ENCODE results near the gene ZDHHC4.

GRCh38 chr7:6588566-6588965, 11.3 kb downstream of the ZDHHC4 start:
- TF ChIP-seq ZNF132 (tag by site-specific recombination; IDR thresholded peaks at IDR 0.05; ENCODE audit: borderline replicate concordance) (no peak), ZNF416 (tag by site-specific recombination; IDR thresholded peaks at IDR 0.05) (no peak), CTCF (tag by site-specific recombination; IDR thresholded peaks at IDR 0.05) (no peak), ZBTB1 (tag by site-specific recombination; IDR thresholded peaks at IDR 0.05) (no peak), ZNF510 (tag by site-specific recombination; IDR thresholded peaks at IDR 0.05; ENCODE audit: insufficient replicate concordance) (no peak), ZNF37A (tag by site-specific recombination; IDR thresholded peaks at IDR 0.05) (no peak), ZNF501 (tag by site-specific recombination; IDR thresholded peaks at IDR 0.05) (no peak)

Measured in HEK293 (cell line).